Sigmoid colon (tissue), 7 donors: ENCODE data around the gene KLHL17. TPM values are rescaled to one million over a fixed set of nuclear protein-coding genes. Genes with fewer than 3 reads are reported as not detected.
A peak's percentile ranks its signal among the peaks of the same experiment; 100 is the strongest.

Experiments
- DNase-seq: peaks from one replicate; pipeline ENCODE4 v3.0.0-alpha.2; 2019
- H3K27ac ChIP-seq, 4 donors: fragments of 200-600 bp; sonication (generic); one replicate each; pipeline ENCODE4 v1.5.1; 2016 to 2019; ENCODE audit warnings: mild to moderate bottlenecking in 1 of 4
- H3K27me3 ChIP-seq, 3 donors: fragments of 200-600 bp; sonication (generic); one replicate each; pipeline ENCODE4 v1.5.1; 2019; ENCODE audit warnings: mild to moderate bottlenecking in 1 of 3
- H3K36me3 ChIP-seq, 4 donors: fragments of 200-600 bp; sonication (generic); one replicate each; pipeline ENCODE4 v1.5.1; 2016 to 2019
- H3K4me1 ChIP-seq, 4 donors: fragments of 200-600 bp; sonication (generic); one replicate each; pipeline ENCODE4 v1.5.1; 2017 to 2019
- H3K4me3 ChIP-seq, 4 donors: fragments of 200-600 bp; sonication (generic); one replicate each; pipeline ENCODE4 v1.5.1; 2017 to 2019; ENCODE audit warnings: mild to moderate bottlenecking in 2 of 4, moderate library complexity in 1 of 4
- H3K9me3 ChIP-seq, 4 donors: fragments of 200-600 bp in 3 of 4; sonication (generic) in 3 of 4; one replicate each; pipeline versions ENCODE4 v1.5.1 to v1.6.1; 2013 to 2019
- CTCF ChIP-seq, 4 experiments: fragments of 450-650 bp in 3 of 4; fragments of 200-600 bp in 1 of 4; IDR thresholded peaks; one replicate each; pipeline ENCODE4 v1.5.1; 2016 to 2019; ENCODE audit warnings: antibody characterized with exemption in 4 of 4, mild to moderate bottlenecking in 3 of 4, moderate library complexity in 2 of 4
- EP300 ChIP-seq, 4 donors: sonication (generic); formaldehyde crosslinking; IDR thresholded peaks; one replicate each; pipeline ENCODE4 v1.6.1; 2017; ENCODE audit warnings: antibody characterized with exemption in 4 of 4
- POLR2A ChIP-seq, 2 donors: fragments of 450-650 bp; IDR thresholded peaks; one replicate each; pipeline ENCODE4 v1.6.1; 2016; ENCODE audit warnings: antibody characterized with exemption in 2 of 2, mild to moderate bottlenecking in 2 of 2, moderate library complexity in 2 of 2
- POLR2AphosphoS5 ChIP-seq, 4 donors: sonication (generic); formaldehyde crosslinking; IDR thresholded peaks; one replicate each; pipeline ENCODE4 v1.6.1; 2017; ENCODE audit warnings: antibody characterized with exemption in 4 of 4
- WGBS, 2 donors: extraction: QIAGEN DNeasy Blood & Tissue Kit; methylation state at CpG; one replicate each; pipeline ENCODE4 v1.1.7; 2013; 5-methylcytosine and 5-hydroxymethylcytosine counted together
- intact Hi-C: fragments of 100-400 bp; cut with DNase I; formaldehyde crosslinking; loops from one replicate; pipeline ENCODE4 v1.15.1; 2023
- polyA plus RNA-seq, 3 donors: library from polyadenylated mRNA; stranded (reverse); fragments of 200-250 nt; gene quantifications; one replicate each; pipeline ENCODE4 v1.2.3, GENCODE V29; 2013
- total RNA-seq, 4 donors: library from RNA; depleted of rRNA; stranded (reverse); fragments of >200 nt; gene quantifications; one replicate each; pipeline ENCODE4 v1.1.0, GENCODE V29; 2016
- donor health status: healthy with polysubstance abuse.
- donor health status: Bipolar disorder and iron deficiency.
- donor health status: healthy.

KLHL17 gene
- total and polyA plus RNA-seq, 7 donors = 0.69 to 10.8 (median 4.9) TPM

GRCh38 chr1:916173-917075 lies 44.0 kb upstream of the KLHL17 start:
- intact Hi-C loops = no loop called here
- 17 to 45% methylated on average over 31 of the region's 31 CpGs for WGBS, 2 donors
- TF ChIP-seq EP300 (IDR thresholded peaks at IDR 0.05) (no peak), POLR2A (IDR thresholded peaks at IDR 0.05) (no peak), POLR2AphosphoS5 (IDR thresholded peaks at IDR 0.05) (peak in 1 of 4 donors; percentile 31)
- DNase-seq = peak; percentile 60
- Histone ChIP-seq H3K27me3 (peaks cover 0 to 57% (median 21%) of the 10 kb centered on the region in 3 donors), H3K27ac (no peak overlapping the region), H3K4me3 (no peak overlapping the region), H3K36me3 (no peaks in the 10 kb centered on the region), H3K4me1 (peaks cover 0 to 31% (median 30%) of the 10 kb centered on the region in 4 donors), H3K9me3 (no peaks in the 10 kb centered on the region)

- TF ChIP-seq POLR2A (IDR thresholded peaks at IDR 0.05) (no peak), POLR2AphosphoS5 (IDR thresholded peaks at IDR 0.05) (no peak), CTCF (IDR thresholded peaks at IDR 0.05) (no peak), EP300 (IDR thresholded peaks at IDR 0.05) (no peak)
- 11 to 62% methylated on average over 7 of the region's 7 CpGs for WGBS, 2 donors
- intact Hi-C loops = no loop called here
- no peaks in the 10 kb centered on the region for H3K36me3 ChIP-seq
- peaks cover 0 to 63% (median 21%) of the 10 kb centered on the region in 3 donors for H3K27me3 ChIP-seq
- no peak overlapping the region for H3K4me3 ChIP-seq
- DNase-seq = no peak
- peaks cover 0 to 36% (median 33%) of the 10 kb centered on the region in 4 donors for H3K4me1 ChIP-seq
- H3K27ac ChIP-seq = no peak overlapping the region
- H3K9me3 ChIP-seq = no peaks in the 10 kb centered on the region
These were observed 43.3 kb upstream of the KLHL17 start for GRCh38 chr1:917076-917459.

DNA sequence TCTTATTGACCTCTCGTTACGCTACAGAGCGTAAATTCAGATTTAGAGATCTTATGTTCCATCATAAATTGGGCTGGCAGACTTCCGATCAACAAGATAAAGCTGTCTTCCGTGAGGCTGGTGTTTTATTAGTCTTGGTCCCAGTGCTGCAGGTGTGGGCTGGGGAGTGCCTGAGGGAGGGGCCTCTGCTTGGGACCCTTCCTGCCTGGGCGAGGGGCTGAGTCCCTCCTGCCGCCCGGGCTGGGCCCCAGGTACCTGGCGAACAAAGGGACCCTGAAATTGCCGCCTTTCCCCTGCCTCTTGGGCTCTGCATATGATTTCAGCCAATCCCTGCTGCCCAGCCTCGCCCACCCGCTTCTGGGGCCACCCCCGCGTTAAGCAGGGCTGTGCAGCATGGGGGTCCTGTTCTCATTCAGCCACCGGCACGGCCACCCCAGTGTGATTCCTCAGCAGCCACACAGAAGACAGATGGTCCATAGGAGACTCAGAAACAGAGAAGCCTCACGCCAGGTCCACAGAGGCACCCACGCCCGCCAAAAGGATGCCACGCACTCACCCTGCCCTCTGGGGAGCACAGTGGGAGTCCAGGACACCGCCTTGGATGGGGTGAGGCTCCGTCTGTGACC lies 42.8 kb upstream of the KLHL17 start:
- WGBS, 2 donors = 12 to 64% methylated on average over 22 of the region's 22 CpGs
- H3K27me3 ChIP-seq = peaks cover 0 to 65% (median 21%) of the 10 kb centered on the region in 3 donors
- peaks cover 0 to 36% (median 33%) of the 10 kb centered on the region in 4 donors for H3K4me1 ChIP-seq
- no peak for TF ChIP-seq CTCF (IDR thresholded peaks at IDR 0.05)
- TF ChIP-seq POLR2A (IDR thresholded peaks at IDR 0.05) = no peak
- TF ChIP-seq EP300 (IDR thresholded peaks at IDR 0.05) = no peak
- TF ChIP-seq POLR2AphosphoS5 (IDR thresholded peaks at IDR 0.05) = no peak
- H3K36me3 ChIP-seq = no peaks in the 10 kb centered on the region
- intact Hi-C loops = no loop called here
- DNase-seq = no peak
- no peaks in the 10 kb centered on the region for H3K9me3 ChIP-seq
- no peak overlapping the region for H3K4me3 ChIP-seq
- H3K27ac ChIP-seq = no peak overlapping the region

DNA sequence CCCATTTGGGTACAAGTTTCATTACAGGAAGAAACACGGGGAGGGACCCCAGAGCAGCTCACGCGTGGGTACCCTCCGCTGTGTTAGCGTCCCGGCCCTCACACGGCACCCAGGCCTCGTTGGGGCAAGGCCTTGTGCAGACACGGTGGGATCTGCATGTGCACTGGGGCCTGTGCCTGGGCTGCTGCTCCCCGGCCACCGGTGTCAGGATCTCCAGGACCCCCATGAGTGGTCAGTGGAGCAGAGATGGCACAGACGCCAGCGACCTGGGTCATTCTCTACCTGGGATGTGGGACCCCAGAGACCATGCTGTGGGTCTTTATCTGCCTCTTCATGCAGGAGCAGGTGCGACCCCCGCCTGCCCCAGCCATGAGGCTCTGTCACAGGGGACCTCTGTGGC lies 42.0 kb upstream of the KLHL17 start:
- Histone ChIP-seq H3K4me1 (peaks cover 0 to 44% (median 39%) of the 10 kb centered on the region in 4 donors), H3K36me3 (no peaks in the 10 kb centered on the region), H3K27ac (no peak overlapping the region), H3K4me3 (no peak overlapping the region), H3K9me3 (no peaks in the 10 kb centered on the region), H3K27me3 (peaks cover 0 to 68% (median 21%) of the 10 kb centered on the region in 3 donors)
- intact Hi-C loops = no loop called here
- 64 to 81% methylated on average over 15 of the region's 15 CpGs for WGBS, 2 donors
- no peak for DNase-seq
- TF ChIP-seq POLR2AphosphoS5 (IDR thresholded peaks at IDR 0.05) = no peak
- no peak for TF ChIP-seq EP300 (IDR thresholded peaks at IDR 0.05)
- no peak for TF ChIP-seq CTCF (IDR thresholded peaks at IDR 0.05)
- no peak for TF ChIP-seq POLR2A (IDR thresholded peaks at IDR 0.05)

GRCh38 chr1:918843-919242 lies 41.5 kb upstream of the KLHL17 start:
- H3K4me3 ChIP-seq = no peak overlapping the region
- 47 to 75% methylated on average over 6 of the region's 6 CpGs for WGBS, 2 donors
- no peak for TF ChIP-seq POLR2A (IDR thresholded peaks at IDR 0.05)
- peaks cover 0 to 66% (median 21%) of the 10 kb centered on the region in 3 donors for H3K27me3 ChIP-seq
- no peaks in the 10 kb centered on the region for H3K36me3 ChIP-seq
- peaks cover 0 to 48% (median 42%) of the 10 kb centered on the region in 4 donors for H3K4me1 ChIP-seq
- intact Hi-C loops = no loop called here
- H3K27ac ChIP-seq = no peak overlapping the region
- no peaks in the 10 kb centered on the region for H3K9me3 ChIP-seq
- DNase-seq = no peak
